Measurements from ENCODE around the gene ING1. TPM values are rescaled to one million over a fixed set of nuclear protein-coding genes. Genes with fewer than 3 reads are reported as not detected.
A peak's percentile ranks its signal among the peaks of the same experiment; 100 is the strongest.
"Not testable (repeated sequence)": the region's sequence is repeated elsewhere in the genome, so short reads cannot be mapped to it uniquely, and the experiment has no call there.

ING1 gene, protein sequence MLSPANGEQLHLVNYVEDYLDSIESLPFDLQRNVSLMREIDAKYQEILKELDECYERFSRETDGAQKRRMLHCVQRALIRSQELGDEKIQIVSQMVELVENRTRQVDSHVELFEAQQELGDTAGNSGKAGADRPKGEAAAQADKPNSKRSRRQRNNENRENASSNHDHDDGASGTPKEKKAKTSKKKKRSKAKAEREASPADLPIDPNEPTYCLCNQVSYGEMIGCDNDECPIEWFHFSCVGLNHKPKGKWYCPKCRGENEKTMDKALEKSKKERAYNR
- 10 to 100 TPM; 16.7 to 18.4 TPM for total RNA-seq

DNA sequence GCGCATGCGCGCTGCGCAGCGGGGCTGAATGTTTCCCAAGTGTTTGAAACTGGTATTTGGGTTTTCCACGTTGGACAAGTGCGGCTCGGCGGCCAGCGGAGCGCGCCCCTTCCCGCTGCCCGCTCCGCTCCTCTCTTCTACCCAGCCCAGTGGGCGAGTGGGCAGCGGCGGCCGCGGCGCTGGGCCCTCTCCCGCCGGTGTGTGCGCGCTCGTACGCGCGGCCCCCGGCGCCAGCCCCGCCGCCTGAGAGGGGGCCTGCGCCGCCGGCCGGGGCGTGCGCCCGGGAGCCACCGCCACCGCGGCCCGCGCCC is at the start of gene ING1:
Gene ING1 (plus strand): TSS at position 59 of the 311 bp plus-strand sequence. CDS start 450 bp downstream, outside the sequence.
- peaks cover 24% of the 10 kb centered on the region for H3K4me1 Mint-ChIP-seq
- H3K27me3 Mint-ChIP-seq, result peaks cover 4% of the 10 kb centered on the region
- H3K27ac Mint-ChIP-seq, result peak within 1 kb of the TSS; percentile 100
- H3K4me3 Mint-ChIP-seq, result peak within 1 kb of the TSS; percentile 100
- H3K36me3 Mint-ChIP-seq, result peaks cover 2% of the 10 kb centered on the region
- DNase-seq, result no peak
- no peaks in the 10 kb centered on the region for H3K9me3 Mint-ChIP-seq

DNA sequence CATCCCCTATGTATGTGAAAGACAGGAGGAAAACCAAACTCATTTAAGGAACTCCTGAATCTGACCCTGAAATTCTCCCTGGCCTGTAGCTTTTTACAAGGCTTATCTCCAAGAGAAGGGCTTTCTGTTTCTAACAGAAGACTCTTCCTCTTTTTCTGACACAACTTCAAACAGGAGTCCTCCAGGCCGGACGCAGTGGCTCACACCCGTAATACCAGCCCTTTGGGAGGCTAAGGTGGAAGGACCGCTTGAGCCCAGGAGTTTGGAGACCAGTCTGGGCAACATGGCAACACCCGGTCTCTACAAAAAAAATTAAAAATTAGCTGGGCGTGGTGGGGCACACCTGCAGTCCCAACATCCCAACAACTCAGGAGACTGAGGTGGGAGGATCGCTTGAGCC is 49.5 kb upstream of the ING1 start:
- peaks cover 65% of the 10 kb centered on the region for H3K36me3 Mint-ChIP-seq
- H3K27ac Mint-ChIP-seq, result peak overlapping the region; percentile 25
- peaks cover 6% of the 10 kb centered on the region for H3K9me3 Mint-ChIP-seq
- DNase-seq, result no peak
- H3K4me1 Mint-ChIP-seq, result peaks cover 10% of the 10 kb centered on the region
- no peak overlapping the region for H3K4me3 Mint-ChIP-seq
- no peaks in the 10 kb centered on the region for H3K27me3 Mint-ChIP-seq

DNA sequence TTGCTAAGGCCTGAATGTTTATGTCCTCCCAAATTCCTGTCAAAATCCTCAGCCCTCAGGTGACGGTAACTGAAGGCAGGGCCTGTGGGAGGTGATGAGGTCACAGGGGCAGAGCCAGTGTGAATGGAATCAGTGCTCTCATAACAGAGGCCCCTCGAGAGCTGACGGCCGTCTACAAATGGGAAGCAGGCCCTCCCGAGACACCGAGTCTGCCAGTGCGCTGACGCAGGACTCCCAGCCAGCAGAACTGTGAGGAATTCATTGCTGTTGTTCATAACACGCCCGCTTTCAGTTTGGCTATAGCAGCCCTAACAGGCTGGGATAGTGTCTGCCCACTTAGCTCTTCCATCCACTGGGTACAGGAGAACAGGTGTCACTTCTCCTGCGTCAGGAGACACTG is 48.8 kb upstream of the ING1 start:
- no peak overlapping the region for H3K27ac Mint-ChIP-seq
- H3K9me3 Mint-ChIP-seq, result peaks cover 6% of the 10 kb centered on the region
- DNase-seq, result no peak
- no peak overlapping the region for H3K4me3 Mint-ChIP-seq
- H3K36me3 Mint-ChIP-seq, result peaks cover 64% of the 10 kb centered on the region
- no peaks in the 10 kb centered on the region for H3K27me3 Mint-ChIP-seq
- peaks cover 7% of the 10 kb centered on the region for H3K4me1 Mint-ChIP-seq

DNA sequence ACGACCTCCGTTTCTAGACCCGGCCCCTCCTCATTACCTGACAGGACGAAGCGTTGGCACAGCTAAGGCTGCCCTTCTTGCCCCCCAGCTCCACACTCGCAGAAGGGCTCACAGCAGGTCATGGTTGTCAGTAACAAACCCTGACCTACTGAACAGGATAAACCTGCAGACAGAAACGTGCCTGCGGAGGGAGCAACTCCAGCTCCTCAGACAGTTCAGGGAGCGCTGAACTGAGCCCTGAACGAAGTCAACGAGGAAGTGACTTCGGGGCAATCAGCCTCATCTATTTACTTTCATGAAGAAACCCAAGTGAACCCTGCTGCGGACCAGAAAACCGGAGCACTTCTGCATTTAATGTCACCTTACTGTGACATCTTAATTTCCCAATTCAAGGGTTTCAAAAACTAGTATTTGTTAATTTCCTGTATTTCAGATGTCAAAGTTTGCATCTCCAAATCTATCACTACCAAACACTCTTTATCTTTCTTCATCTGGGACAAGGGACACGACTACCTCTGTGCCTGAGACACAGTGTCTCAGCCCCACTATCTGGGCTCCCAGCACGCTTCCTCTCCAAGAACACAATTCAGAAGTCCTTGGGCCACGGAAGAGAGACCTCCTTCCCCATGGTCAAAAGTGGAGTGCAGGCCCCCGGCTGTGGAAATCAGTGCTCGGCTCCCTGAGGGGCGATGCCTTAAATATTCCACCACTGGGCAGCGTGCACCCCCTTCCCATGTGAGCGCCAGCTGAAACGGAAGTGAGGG is 47.8 kb upstream of the ING1 start:
- Mint-ChIP-seq H3K27ac (no peak overlapping the region), H3K4me1 (peaks cover 1% of the 10 kb centered on the region), H3K36me3 (peaks cover 65% of the 10 kb centered on the region), H3K4me3 (no peak overlapping the region), H3K27me3 (no peaks in the 10 kb centered on the region), H3K9me3 (peaks cover 3% of the 10 kb centered on the region)
- no peak for DNase-seq

DNA sequence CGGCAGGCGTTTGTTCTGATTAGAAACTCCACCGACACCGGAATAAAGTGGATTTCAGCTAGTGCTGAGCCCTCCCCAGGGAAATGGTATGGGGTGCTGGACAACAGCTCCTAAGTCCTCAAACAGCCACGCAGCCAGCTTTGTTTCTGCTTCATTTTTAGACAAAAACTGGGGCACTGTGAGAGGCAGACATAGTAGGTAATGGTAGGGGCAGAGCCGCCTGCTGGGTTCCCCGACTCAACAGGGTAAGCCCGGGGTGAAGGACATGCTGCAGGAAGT is 47.3 kb upstream of the ING1 start:
- Mint-ChIP-seq H3K9me3 (peaks cover 7% of the 10 kb centered on the region), H3K4me1 (peaks cover 6% of the 10 kb centered on the region), H3K27me3 (no peaks in the 10 kb centered on the region), H3K27ac (no peak overlapping the region), H3K4me3 (no peak overlapping the region), H3K36me3 (peaks cover 66% of the 10 kb centered on the region)
- no peak for DNase-seq

DNA sequence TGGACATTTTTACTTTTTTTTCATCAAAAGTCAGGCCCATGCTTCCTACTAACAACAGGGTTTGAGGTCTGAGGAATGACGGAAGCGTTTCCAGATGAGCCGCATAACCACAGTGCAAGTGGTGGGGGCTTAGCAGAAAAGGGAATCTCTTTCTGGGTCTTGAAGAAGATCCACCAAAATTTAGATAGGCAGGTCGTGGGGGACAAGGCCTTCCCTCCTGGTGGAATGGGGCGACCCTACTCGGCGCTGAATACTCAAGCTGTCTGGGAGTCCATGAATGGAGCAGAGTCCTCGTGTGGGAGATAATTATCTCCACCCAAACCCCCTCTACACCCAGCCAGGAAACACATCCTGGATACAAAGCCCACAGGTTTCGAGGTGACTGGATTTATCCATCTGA is 44.5 kb upstream of the ING1 start:
- H3K9me3 Mint-ChIP-seq, result peaks cover 8% of the 10 kb centered on the region
- H3K27ac Mint-ChIP-seq, result no peak overlapping the region
- peaks cover 11% of the 10 kb centered on the region for H3K4me1 Mint-ChIP-seq
- H3K27me3 Mint-ChIP-seq, result no peaks in the 10 kb centered on the region
- no peak for DNase-seq
- H3K36me3 Mint-ChIP-seq, result peaks cover 67% of the 10 kb centered on the region
- no peak overlapping the region for H3K4me3 Mint-ChIP-seq

DNA sequence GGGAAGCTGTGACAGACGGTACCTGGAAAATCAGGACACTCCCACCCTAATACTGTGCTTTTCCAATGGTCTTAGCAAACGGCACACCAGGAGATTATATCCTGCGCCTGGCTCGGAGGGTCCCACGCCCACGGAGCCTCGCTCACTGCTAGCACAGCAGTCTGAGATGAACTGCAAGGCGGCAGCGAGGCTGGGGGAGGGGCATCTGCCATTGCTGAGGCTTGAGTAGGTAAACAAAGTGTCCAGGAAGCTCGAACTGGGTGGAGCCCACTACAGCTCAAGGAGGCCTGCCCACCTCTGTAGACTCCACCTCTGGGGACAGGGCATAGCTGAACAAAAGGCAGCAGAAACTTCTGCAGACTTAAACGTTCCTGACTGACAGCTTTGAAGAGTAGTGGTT is 43.7 kb upstream of the ING1 start:
- Mint-ChIP-seq H3K36me3 (peaks cover 74% of the 10 kb centered on the region), H3K4me1 (peaks cover 11% of the 10 kb centered on the region)
- not testable (repeated sequence) for H3K27ac Mint-ChIP-seq, DNase-seq, H3K4me3 Mint-ChIP-seq, H3K9me3 Mint-ChIP-seq, H3K27me3 Mint-ChIP-seq

DNA sequence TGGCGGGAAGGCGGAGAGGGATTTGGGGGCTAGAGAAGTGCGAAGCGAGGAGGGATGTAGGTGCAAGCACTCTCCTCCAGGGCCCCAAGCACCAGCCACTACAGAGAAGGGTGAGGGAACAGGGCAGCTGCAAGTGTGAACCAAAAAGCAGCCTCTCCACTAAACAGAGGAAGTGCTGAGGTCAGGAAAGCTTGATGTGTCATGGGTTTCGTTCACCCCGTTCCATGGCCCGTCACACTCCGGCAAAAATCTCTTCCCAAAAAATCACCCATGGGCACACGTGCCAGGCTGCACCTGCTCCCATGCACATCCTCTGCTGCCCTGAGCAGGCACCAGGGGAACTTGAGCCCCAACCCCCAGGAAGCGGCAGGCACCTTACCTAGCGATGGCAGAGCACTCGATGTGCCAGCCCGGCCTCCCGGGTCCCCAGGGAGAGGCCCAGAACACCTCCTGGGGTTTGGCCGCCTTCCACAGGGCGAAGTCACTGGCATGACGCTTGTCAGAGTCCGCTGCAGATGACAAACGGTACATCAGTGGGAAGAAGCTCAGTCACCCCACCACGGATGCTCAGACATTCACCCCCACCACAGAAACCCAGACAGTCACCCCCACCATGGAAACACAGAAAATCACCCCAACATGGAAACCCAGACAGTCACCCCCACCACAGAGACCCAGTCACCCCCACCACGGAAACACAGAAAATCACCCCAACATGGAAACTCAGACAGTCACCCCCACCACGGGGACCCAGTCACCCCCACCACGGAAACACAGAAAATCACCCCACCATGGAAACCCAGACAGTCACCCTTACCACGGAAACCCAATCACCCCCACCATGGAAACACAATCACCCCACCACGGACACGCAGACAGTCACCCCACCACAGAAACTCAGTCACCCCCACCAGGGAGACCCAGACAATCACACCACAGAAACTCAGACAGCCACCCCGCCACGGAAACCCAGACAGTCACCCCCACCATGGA is 36.6 kb upstream of the ING1 start:
- peak overlapping the region; percentile 42 for H3K4me3 Mint-ChIP-seq
- peak overlapping the region; percentile 80 for H3K27ac Mint-ChIP-seq
- peaks cover 73% of the 10 kb centered on the region for H3K36me3 Mint-ChIP-seq
- H3K9me3 Mint-ChIP-seq, result peaks cover 8% of the 10 kb centered on the region
- peak; percentile 45 for DNase-seq
- peaks cover 18% of the 10 kb centered on the region for H3K4me1 Mint-ChIP-seq
- peaks cover 4% of the 10 kb centered on the region for H3K27me3 Mint-ChIP-seq

DNA sequence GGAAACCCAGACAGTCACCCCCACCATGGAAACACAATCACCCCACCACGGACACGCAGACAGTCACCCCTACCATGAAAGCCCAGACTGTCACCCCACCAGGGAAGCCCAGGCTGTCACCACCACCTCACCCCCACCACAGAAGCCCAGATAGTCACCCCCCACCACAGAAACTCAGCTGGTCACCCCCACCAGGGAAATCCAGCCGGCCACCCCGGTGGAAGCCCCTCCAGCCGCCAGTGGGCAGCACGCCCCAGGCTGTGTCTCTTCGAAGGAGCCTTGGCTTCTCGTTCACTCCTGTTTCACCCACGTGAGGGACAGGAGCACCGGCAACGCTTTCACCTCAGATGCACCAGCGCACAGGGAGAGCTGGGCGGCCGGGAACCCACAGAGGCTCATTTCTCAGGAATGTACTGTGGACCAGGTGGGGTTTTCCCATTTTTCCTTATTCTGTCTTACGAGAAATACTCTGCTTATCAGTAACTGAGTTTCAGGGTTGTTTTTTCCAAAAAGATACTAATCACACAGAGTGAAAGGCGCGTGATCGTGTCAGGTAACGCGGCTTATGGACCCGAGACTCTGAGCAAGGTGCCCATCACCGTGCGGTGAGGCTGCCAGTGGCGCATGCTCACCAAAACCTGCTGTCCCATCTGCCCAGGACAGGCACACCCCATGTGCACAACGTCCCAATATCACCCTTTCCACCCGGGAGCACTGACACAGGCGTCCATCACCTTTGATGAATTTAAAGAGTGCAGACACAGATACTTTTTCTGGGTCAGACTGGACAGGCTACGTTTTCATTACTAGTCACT is 35.6 kb upstream of the ING1 start:
- H3K4me3 Mint-ChIP-seq, result no peak overlapping the region
- peak; percentile 26 for DNase-seq
- peak overlapping the region; percentile 56 for H3K27ac Mint-ChIP-seq
- peaks cover 4% of the 10 kb centered on the region for H3K27me3 Mint-ChIP-seq
- peaks cover 66% of the 10 kb centered on the region for H3K36me3 Mint-ChIP-seq
- peaks cover 14% of the 10 kb centered on the region for H3K4me1 Mint-ChIP-seq
- peaks cover 7% of the 10 kb centered on the region for H3K9me3 Mint-ChIP-seq

DNA sequence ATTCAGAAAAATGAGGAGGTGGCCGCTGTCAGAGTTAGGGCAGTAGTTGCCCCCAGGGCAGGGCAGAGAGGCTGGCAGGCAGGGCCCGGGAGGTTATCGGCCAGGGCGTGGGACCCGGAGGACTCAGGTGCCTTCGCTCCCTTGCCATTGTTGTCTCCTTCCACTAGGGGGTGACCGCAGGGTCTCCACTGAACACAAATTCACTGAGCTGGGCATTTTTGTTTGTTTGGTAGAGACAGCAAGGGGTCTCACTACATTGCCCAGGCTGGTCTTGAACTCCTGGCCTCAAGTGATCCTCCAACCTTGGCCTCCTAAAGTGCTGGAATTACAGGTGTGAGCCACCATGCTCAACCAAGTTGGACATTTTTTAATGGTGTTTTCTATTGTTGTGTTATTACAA is 32.6 kb upstream of the ING1 start:
- Mint-ChIP-seq H3K27ac (no peak overlapping the region), H3K36me3 (peaks cover 47% of the 10 kb centered on the region), H3K27me3 (peaks cover 4% of the 10 kb centered on the region), H3K9me3 (peaks cover 4% of the 10 kb centered on the region), H3K4me3 (no peak overlapping the region), H3K4me1 (peaks cover 14% of the 10 kb centered on the region)
- DNase-seq, result no peak

DNA sequence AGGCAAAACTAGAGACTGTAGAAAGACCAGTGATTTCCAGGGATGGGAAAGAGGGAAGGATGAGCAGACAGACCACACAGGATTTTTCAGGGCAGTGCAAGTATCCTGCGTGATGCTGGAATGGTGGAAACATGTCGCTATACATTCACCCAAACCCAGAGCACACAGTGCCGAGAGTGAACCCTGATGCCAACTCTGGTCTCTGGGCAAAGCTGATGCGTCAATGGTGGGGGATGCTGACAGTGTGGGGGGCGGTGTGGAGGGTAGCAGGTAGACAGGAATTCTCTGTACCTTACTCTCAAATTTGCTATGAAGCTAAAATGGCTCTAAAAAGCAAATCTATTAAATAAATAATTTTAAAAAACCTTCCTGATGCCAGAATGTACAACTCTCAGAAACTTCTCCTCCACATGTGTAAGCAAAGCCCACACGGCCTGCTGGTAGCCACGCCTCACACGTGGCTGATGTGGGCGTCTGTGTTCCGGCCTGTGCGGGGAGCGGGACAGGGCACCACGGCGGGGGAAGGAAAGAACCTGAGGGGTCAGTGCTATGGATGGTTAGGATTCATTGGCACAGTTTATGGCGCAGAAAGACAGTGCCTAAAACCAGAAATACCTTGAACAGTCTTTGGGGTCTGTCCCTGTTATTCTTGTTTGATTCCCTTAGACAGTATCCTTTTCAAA is 31.5 kb upstream of the ING1 start:
- no peaks in the 10 kb centered on the region for H3K9me3 Mint-ChIP-seq
- peaks cover 4% of the 10 kb centered on the region for H3K27me3 Mint-ChIP-seq
- no peak for DNase-seq
- H3K4me1 Mint-ChIP-seq, result peaks cover 6% of the 10 kb centered on the region
- H3K4me3 Mint-ChIP-seq, result no peak overlapping the region
- no peak overlapping the region for H3K27ac Mint-ChIP-seq
- H3K36me3 Mint-ChIP-seq, result peaks cover 36% of the 10 kb centered on the region

DNA sequence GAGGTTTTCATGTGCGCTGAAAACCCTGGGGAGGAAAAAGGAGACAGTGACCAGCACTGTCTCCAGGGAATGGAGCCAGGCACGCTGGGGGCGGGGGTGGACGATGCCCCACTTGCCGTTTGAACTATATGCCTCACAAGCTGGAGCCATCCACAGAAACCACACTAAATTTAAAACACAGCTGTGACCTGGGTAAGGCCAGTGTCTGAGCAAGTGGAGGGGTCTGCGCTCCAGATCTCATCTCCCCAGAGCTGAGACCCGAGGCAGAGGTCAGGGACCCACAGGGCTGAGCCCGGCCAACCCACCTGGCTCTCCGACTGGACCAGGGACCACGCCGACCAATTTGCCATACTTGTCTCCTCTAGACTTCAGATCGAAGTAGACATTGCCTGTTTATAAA is 30.8 kb upstream of the ING1 start:
- no peaks in the 10 kb centered on the region for H3K9me3 Mint-ChIP-seq
- no peak overlapping the region for H3K4me3 Mint-ChIP-seq
- no peak for DNase-seq
- no peak overlapping the region for H3K27ac Mint-ChIP-seq
- H3K36me3 Mint-ChIP-seq, result peaks cover 30% of the 10 kb centered on the region
- H3K4me1 Mint-ChIP-seq, result peaks cover 4% of the 10 kb centered on the region
- no peaks in the 10 kb centered on the region for H3K27me3 Mint-ChIP-seq

DNA sequence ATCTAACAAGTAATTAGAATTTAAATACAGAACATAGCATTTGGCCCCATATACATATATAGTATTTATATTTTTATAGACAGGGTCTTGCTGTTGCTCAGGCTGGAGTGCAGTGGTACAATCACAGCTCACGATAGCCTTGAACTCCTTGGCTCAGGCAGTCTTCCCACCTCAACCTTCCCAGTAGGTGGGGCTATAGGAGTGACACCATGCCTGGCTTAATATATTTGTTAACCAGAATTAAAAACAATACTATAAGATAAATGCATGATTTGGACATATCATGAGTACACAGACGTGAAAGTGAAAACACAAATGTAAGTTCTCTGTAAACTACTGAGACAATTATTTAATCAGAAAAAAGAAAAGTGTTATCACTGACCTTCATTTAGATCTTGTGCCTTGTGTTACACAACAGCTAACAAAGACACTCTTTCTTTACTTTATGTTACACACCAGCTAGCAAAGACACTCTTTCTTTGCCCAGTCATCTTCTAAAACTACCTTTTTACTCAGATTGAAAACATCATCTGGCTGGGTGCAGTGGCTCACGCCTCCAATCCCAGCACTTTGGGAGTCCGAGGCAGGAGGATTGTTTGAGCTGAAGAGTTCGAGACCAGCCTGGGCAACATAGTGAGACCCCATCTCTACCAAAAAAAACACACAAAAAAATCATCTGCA is 30.2 kb upstream of the ING1 start:
- Mint-ChIP-seq H3K27ac (peak overlapping the region; percentile 38), H3K27me3 (no peaks in the 10 kb centered on the region), H3K36me3 (peaks cover 24% of the 10 kb centered on the region), H3K9me3 (no peaks in the 10 kb centered on the region), H3K4me3 (no peak overlapping the region), H3K4me1 (peaks cover 1% of the 10 kb centered on the region)
- no peak for DNase-seq

DNA sequence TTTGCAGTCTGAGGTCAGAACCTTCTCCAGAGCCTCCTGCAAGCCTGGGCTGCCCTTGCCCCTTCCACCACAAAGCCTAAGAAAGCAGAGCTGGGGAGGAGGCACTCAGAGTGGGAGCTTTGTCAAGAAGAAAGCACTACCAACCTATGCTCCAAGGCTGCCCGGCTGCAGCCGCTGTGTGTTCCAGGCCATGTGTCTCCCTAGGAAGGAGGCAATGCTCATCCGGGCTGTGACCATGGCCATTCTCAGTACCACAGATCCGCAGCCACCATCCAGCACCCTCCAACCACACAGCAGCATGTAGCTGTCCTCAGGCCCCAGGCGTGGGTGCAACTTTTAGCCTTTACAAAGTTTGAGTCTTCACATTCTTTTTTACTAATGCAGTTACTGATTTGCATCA is 29.6 kb upstream of the ING1 start:
- Mint-ChIP-seq H3K4me1 (no peaks in the 10 kb centered on the region), H3K36me3 (peaks cover 19% of the 10 kb centered on the region), H3K9me3 (no peaks in the 10 kb centered on the region), H3K27ac (peak overlapping the region; percentile 38), H3K4me3 (no peak overlapping the region), H3K27me3 (no peaks in the 10 kb centered on the region)
- no peak for DNase-seq
